Smooth muscle cell (in vitro differentiated cells): ENCODE results near the gene PIK3R5. TPM values are rescaled to one million over a fixed set of nuclear protein-coding genes. Genes with fewer than 3 reads are reported as not detected.

Experiments
- DNase-seq: peaks from one replicate; lab custom pipeline; 2025; ENCODE audit not compliant: unreplicated experiment; lab: John Stamatoyannopoulos, UW
- H2AFZ ChIP-seq: fragments of 200-600 bp; sonication (generic); 2 replicates; pipeline ENCODE4 v1.6.0; 2016; ENCODE audit warnings: antibody characterized with exemption, low read depth, mild to moderate bottlenecking
- H3F3A ChIP-seq: fragments of 200-600 bp; sonication (generic); 2 replicates; pipeline ENCODE4 v1.6.0; 2017; ENCODE audit warnings: antibody characterized with exemption, low read depth
- H3K27ac ChIP-seq: fragments of 200-600 bp; sonication (generic); 2 replicates; pipeline ENCODE4 v1.5.1; 2016; ENCODE audit warnings: low read depth, mild to moderate bottlenecking
- H3K27me3 ChIP-seq: fragments of 200-600 bp; sonication (generic); 2 replicates; pipeline ENCODE4 v1.6.1; 2016; ENCODE audit warnings: low read depth, mild to moderate bottlenecking
- H3K36me3 ChIP-seq: fragments of 200-600 bp; sonication (generic); 2 replicates; pipeline ENCODE4 v1.5.1; 2016; ENCODE audit warnings: low read depth
- H3K4me1 ChIP-seq: fragments of 200-600 bp; sonication (generic); 2 replicates; pipeline ENCODE4 v1.5.1; 2016; ENCODE audit warnings: low read depth
- H3K4me2 ChIP-seq: fragments of 200-600 bp; sonication (generic); 2 replicates; pipeline ENCODE4 v1.6.0; 2016; ENCODE audit warnings: mild to moderate bottlenecking
- H3K4me3 ChIP-seq: fragments of 200-600 bp; sonication (generic); 2 replicates; pipeline ENCODE4 v1.5.1; 2016; ENCODE audit warnings: mild to moderate bottlenecking
- H3K79me2 ChIP-seq: fragments of 200-600 bp; sonication (generic); 2 replicates; pipeline ENCODE4 v1.6.0; 2016; ENCODE audit warnings: low read depth, mild to moderate bottlenecking
- H3K9ac ChIP-seq: fragments of 200-600 bp; sonication (generic); 2 replicates; pipeline ENCODE4 v1.6.0; 2016; ENCODE audit warnings: low read depth
- H3K9me3 ChIP-seq: fragments of 200-600 bp; sonication (generic); replicated peaks from 2 replicates; pipeline ENCODE4 v1.5.1; 2016; ENCODE audit warnings: low read depth
- H4K20me1 ChIP-seq: fragments of 200-600 bp; sonication (generic); 2 replicates; pipeline ENCODE4 v1.6.0; 2016; ENCODE audit warnings: low read depth
- CTCF ChIP-seq: fragments of 200-600 bp; sonication (generic); IDR thresholded peaks from 2 replicates; pipeline ENCODE4 v1.5.1; 2017; ENCODE audit warnings: borderline replicate concordance, mild to moderate bottlenecking, antibody characterized with exemption; ENCODE audit not compliant: insufficient read depth, poor library complexity, severe bottlenecking
- WGBS: methylation state at CpG from one replicate; pipeline ENCODE4 v1.1.7; 2016; ENCODE audit warnings: low lambda C conversion rate; 5-methylcytosine and 5-hydroxymethylcytosine counted together
- polyA plus RNA-seq: library from polyadenylated mRNA; unstranded; fragments of >200 nt; fragmentation: Nextera tagmentation; extraction: Ambion mirVana; gene quantifications from 2 replicates; pipeline ENCODE4 v1.2.1, GENCODE V29; 2016
- total RNA-seq: library from RNA; depleted of rRNA; stranded (reverse); fragments of >200 nt; gene quantifications from 2 replicates; pipeline ENCODE4 v1.2.3, GENCODE V29; 2014

Gene PIK3R5
- total and polyA plus RNA-seq, 2 experiments from 2014 or later, result not detected

GRCh38 chr17:8847891-8848290 is 117.6 kb downstream of the PIK3R5 start:
- Histone ChIP-seq H2AFZ (no peak overlapping the region), H3K36me3 (no peaks in the 10 kb centered on the region), H4K20me1 (no peaks in the 10 kb centered on the region), H3F3A (peaks cover 7% of the 10 kb centered on the region), H3K79me2 (no peaks in the 10 kb centered on the region), H3K9me3 (no peaks in the 10 kb centered on the region), H3K9ac (no peak overlapping the region), H3K4me3 (no peak overlapping the region), H3K27ac (no peak overlapping the region), H3K4me1 (no peaks in the 10 kb centered on the region), H3K4me2 (no peak overlapping the region), H3K27me3 (no peaks in the 10 kb centered on the region)
- DNase-seq, result no peak
- no peak for TF ChIP-seq CTCF
- WGBS, result 91% methylated on average over 2 of the region's 2 CpGs

GRCh38 chr17:8846768-8847211 is 118.7 kb downstream of the PIK3R5 start:
- Histone ChIP-seq H3K36me3 (no peaks in the 10 kb centered on the region), H3K4me3 (no peak overlapping the region), H3K4me1 (no peaks in the 10 kb centered on the region), H3K9ac (no peak overlapping the region), H3K27ac (no peak overlapping the region), H3K79me2 (no peaks in the 10 kb centered on the region), H3K9me3 (no peaks in the 10 kb centered on the region), H3K4me2 (no peak overlapping the region), H4K20me1 (no peaks in the 10 kb centered on the region), H2AFZ (peak overlapping the region; percentile 83), H3F3A (peaks cover 7% of the 10 kb centered on the region), H3K27me3 (no peaks in the 10 kb centered on the region)
- no peak for DNase-seq
- TF ChIP-seq CTCF, result no peak

GRCh38 chr17:8844229-8845218 is 121.0 kb downstream of the PIK3R5 start:
- Histone ChIP-seq H3K9me3 (no peaks in the 10 kb centered on the region), H3K36me3 (no peaks in the 10 kb centered on the region), H3K27me3 (no peaks in the 10 kb centered on the region), H3K4me3 (no peak overlapping the region), H3K9ac (no peak overlapping the region), H3F3A (peaks cover 7% of the 10 kb centered on the region), H3K4me1 (no peaks in the 10 kb centered on the region), H2AFZ (no peak overlapping the region), H3K79me2 (no peaks in the 10 kb centered on the region), H4K20me1 (no peaks in the 10 kb centered on the region), H3K4me2 (no peak overlapping the region), H3K27ac (no peak overlapping the region)
- TF ChIP-seq CTCF, result no peak
- no peak for DNase-seq
- WGBS, result 90% methylated on average over 9 of the region's 9 CpGs
